Neural cell (in vitro differentiated cells): ENCODE measurements around the gene DLG2. TPM values are rescaled to one million over a fixed set of nuclear protein-coding genes. Genes with fewer than 3 reads are reported as not detected.

Experiments
- H2AFZ ChIP-seq: fragments of 200-600, 300-800 bp; sonication (generic), shearing (Covaris generic); 2 replicates; pipeline ENCODE4 v1.6.0; 2014; ENCODE audit warnings: low read depth, mild to moderate bottlenecking, antibody characterized with exemption, low read length, moderate library complexity
- H3F3A ChIP-seq: fragments of 200-600 bp; shearing (Covaris generic); 2 replicates; pipeline ENCODE4 v1.6.1; 2016; ENCODE audit warnings: mild to moderate bottlenecking, moderate library complexity, mixed read lengths, antibody characterized with exemption, low read length; ENCODE audit not compliant: insufficient read depth, poor library complexity, severe bottlenecking
- H3K27ac ChIP-seq: fragments of 200-600, 300-800 bp; sonication (generic), shearing (Covaris generic); 2 replicates; pipeline ENCODE4 v1.5.1; 2014; ENCODE audit warnings: mild to moderate bottlenecking, low read length, moderate library complexity
- H3K27me3 ChIP-seq: fragments of 300-800, 200-600 bp; sonication (generic), shearing (Covaris generic); 2 replicates; pipeline ENCODE4 v1.6.0; 2014; ENCODE audit warnings: mild to moderate bottlenecking, low read depth, low read length, moderate library complexity; ENCODE audit not compliant: insufficient read depth
- H3K36me3 ChIP-seq: fragments of 300-800, 200-600 bp; sonication (generic), shearing (Covaris generic); 2 replicates; pipeline ENCODE4 v1.5.1; 2014; ENCODE audit warnings: mild to moderate bottlenecking, antibody characterized with exemption, low read length, moderate library complexity; ENCODE audit not compliant: insufficient read depth
- H3K4me2 ChIP-seq: fragments of 300-800, 200-600 bp; sonication (generic), shearing (Covaris generic); 2 replicates; pipeline ENCODE4 v1.6.0; 2014; ENCODE audit warnings: mild to moderate bottlenecking, low read length
- H3K4me3 ChIP-seq: fragments of 300-800, 200-600 bp; sonication (generic), shearing (Covaris generic); 2 replicates; pipeline ENCODE4 v1.5.1; 2014; ENCODE audit warnings: mild to moderate bottlenecking, low read length, moderate library complexity
- H3K79me2 ChIP-seq: fragments of 200-600 bp; shearing (Covaris generic); replicated peaks from 2 replicates; pipeline ENCODE4 v1.6.0; 2014; ENCODE audit warnings: mild to moderate bottlenecking, low read length, moderate library complexity; ENCODE audit not compliant: insufficient read depth
- H3K9ac ChIP-seq: fragments of 300-800, 200-600 bp; sonication (generic), shearing (Covaris generic); 2 replicates; pipeline ENCODE4 v1.6.1; 2016; ENCODE audit warnings: mild to moderate bottlenecking, low read length, mixed read lengths
- H3K9me2 ChIP-seq: fragments of 200-600 bp; shearing (Covaris generic); 2 replicates; pipeline ENCODE4 v1.6.1; 2016; ENCODE audit warnings: mild to moderate bottlenecking, low read length, mixed read lengths; ENCODE audit not compliant: insufficient read depth
- H3K9me3 ChIP-seq: fragments of 200-600, 300-800 bp; sonication (generic), shearing (Covaris generic); 2 replicates; pipeline ENCODE4 v1.6.1; 2016; ENCODE audit warnings: mild to moderate bottlenecking, mixed run types, low read length, moderate library complexity, mixed read lengths
- H4K20me1 ChIP-seq: fragments of 200-600 bp; shearing (Covaris generic); 2 replicates; pipeline ENCODE4 v1.6.1; 2016; ENCODE audit warnings: mild to moderate bottlenecking, mixed run types; ENCODE audit not compliant: insufficient read depth
- EP300 ChIP-seq: fragments of 450-650 bp; conservative IDR thresholded peaks from 2 replicates; pipeline ENCODE4 v1.6.1; 2014; ENCODE audit warnings: antibody characterized with exemption, mild to moderate bottlenecking, moderate library complexity; ENCODE audit not compliant: poor library complexity, severe bottlenecking
- EZH2 ChIP-seq: fragments of 200-600, 300-800 bp; shearing (Covaris generic), sonication (generic); IDR thresholded peaks from 2 replicates; pipeline ENCODE4 v1.6.1; 2014; ENCODE audit warnings: antibody characterized with exemption, low read length, borderline replicate concordance, mild to moderate bottlenecking; ENCODE audit not compliant: insufficient read depth, poor library complexity, severe bottlenecking
- MXI1 ChIP-seq: fragments of 450-650 bp; conservative IDR thresholded peaks from 2 replicates; pipeline ENCODE4 v1.6.1; 2014; ENCODE audit warnings: antibody characterized with exemption, mild to moderate bottlenecking; ENCODE audit not compliant: poor library complexity, severe bottlenecking
- POLR2AphosphoS5 ChIP-seq: IDR thresholded peaks from 2 replicates; pipeline ENCODE4 v1.6.1; 2012
- RAD21 ChIP-seq: fragments of 450-650 bp; conservative IDR thresholded peaks from 2 replicates; pipeline ENCODE4 v1.6.1; 2014; ENCODE audit warnings: antibody characterized with exemption, mild to moderate bottlenecking, moderate library complexity
- SMC3 ChIP-seq: fragments of 450-650 bp; conservative IDR thresholded peaks from 2 replicates; pipeline ENCODE4 v1.6.1; 2014; ENCODE audit warnings: antibody characterized with exemption, mild to moderate bottlenecking, moderate library complexity; ENCODE audit not compliant: poor library complexity
- TAF1 ChIP-seq: IDR thresholded peaks from 2 replicates; pipeline ENCODE4 v1.6.1; 2012; ENCODE audit warnings: low read depth
- polyA plus RNA-seq: library from polyadenylated mRNA; depleted of rRNA; stranded (reverse); fragments of >200 nt; gene quantifications from 2 replicates; pipeline ENCODE4 v1.2.3, GENCODE V29; 2014
- TF ChIP-seq, protein P1 (sequence below): fragments of 450-650 bp; IDR thresholded peaks from 2 replicates; pipeline ENCODE4 v1.5.1; 2014; ENCODE audit warnings: antibody characterized with exemption, mild to moderate bottlenecking, moderate library complexity; ENCODE audit not compliant: poor library complexity, severe bottlenecking
- TF ChIP-seq, protein P2 (sequence below): IDR thresholded peaks from 2 replicates; pipeline ENCODE4 v1.6.1; 2012; ENCODE audit warnings: borderline replicate concordance

Gene DLG2
- polyA plus RNA-seq, 1 donor from 2014 or later = 179 TPM

DNA sequence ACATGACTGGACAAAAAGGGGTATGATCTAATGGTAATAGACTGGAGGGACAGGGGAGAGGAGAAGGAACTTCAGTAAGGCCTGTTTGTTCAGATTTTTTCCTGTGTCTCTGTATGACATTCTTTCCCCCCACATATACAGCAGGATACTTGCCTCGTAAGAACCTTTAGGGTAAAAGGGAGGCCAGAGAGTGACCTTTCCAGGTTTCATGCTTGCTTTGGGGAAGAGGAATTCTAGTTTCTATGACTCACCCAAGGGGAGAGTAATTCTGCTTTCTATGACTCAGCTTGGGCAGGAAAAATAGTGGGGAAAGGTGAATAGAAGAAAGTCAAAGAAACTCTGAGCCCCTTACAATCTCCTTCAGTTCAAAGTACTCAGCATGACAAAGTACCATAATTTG lies 457.0 kb downstream of the DLG2 start:
- H4K20me1 ChIP-seq = no peaks in the 10 kb centered on the region
- no peak overlapping the region for H3K27ac ChIP-seq
- H3K4me3 ChIP-seq = no peak overlapping the region
- H3K79me2 ChIP-seq = no peaks in the 10 kb centered on the region
- H3K9me2 ChIP-seq = no peaks in the 10 kb centered on the region
- no peaks in the 10 kb centered on the region for H3K27me3 ChIP-seq
- no peaks in the 10 kb centered on the region for H3K36me3 ChIP-seq
- H3K9me3 ChIP-seq = no peaks in the 10 kb centered on the region
- H3F3A ChIP-seq = no peaks in the 10 kb centered on the region
- H2AFZ ChIP-seq = no peak overlapping the region
- no peak overlapping the region for H3K9ac ChIP-seq
- TF ChIP-seq EP300 = no peak
- no peak for TF ChIP-seq POLR2AphosphoS5
- TF ChIP-seq, protein P1, sequence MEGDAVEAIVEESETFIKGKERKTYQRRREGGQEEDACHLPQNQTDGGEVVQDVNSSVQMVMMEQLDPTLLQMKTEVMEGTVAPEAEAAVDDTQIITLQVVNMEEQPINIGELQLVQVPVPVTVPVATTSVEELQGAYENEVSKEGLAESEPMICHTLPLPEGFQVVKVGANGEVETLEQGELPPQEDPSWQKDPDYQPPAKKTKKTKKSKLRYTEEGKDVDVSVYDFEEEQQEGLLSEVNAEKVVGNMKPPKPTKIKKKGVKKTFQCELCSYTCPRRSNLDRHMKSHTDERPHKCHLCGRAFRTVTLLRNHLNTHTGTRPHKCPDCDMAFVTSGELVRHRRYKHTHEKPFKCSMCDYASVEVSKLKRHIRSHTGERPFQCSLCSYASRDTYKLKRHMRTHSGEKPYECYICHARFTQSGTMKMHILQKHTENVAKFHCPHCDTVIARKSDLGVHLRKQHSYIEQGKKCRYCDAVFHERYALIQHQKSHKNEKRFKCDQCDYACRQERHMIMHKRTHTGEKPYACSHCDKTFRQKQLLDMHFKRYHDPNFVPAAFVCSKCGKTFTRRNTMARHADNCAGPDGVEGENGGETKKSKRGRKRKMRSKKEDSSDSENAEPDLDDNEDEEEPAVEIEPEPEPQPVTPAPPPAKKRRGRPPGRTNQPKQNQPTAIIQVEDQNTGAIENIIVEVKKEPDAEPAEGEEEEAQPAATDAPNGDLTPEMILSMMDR = no peak
- TF ChIP-seq, protein P2, sequence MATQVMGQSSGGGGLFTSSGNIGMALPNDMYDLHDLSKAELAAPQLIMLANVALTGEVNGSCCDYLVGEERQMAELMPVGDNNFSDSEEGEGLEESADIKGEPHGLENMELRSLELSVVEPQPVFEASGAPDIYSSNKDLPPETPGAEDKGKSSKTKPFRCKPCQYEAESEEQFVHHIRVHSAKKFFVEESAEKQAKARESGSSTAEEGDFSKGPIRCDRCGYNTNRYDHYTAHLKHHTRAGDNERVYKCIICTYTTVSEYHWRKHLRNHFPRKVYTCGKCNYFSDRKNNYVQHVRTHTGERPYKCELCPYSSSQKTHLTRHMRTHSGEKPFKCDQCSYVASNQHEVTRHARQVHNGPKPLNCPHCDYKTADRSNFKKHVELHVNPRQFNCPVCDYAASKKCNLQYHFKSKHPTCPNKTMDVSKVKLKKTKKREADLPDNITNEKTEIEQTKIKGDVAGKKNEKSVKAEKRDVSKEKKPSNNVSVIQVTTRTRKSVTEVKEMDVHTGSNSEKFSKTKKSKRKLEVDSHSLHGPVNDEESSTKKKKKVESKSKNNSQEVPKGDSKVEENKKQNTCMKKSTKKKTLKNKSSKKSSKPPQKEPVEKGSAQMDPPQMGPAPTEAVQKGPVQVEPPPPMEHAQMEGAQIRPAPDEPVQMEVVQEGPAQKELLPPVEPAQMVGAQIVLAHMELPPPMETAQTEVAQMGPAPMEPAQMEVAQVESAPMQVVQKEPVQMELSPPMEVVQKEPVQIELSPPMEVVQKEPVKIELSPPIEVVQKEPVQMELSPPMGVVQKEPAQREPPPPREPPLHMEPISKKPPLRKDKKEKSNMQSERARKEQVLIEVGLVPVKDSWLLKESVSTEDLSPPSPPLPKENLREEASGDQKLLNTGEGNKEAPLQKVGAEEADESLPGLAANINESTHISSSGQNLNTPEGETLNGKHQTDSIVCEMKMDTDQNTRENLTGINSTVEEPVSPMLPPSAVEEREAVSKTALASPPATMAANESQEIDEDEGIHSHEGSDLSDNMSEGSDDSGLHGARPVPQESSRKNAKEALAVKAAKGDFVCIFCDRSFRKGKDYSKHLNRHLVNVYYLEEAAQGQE = no peak
- no peak for TF ChIP-seq RAD21
- no peak for TF ChIP-seq SMC3
- no peak for TF ChIP-seq MXI1
- TF ChIP-seq TAF1 = no peak
- no peak for TF ChIP-seq EZH2
- H3K4me2 ChIP-seq = no peak overlapping the region

DNA sequence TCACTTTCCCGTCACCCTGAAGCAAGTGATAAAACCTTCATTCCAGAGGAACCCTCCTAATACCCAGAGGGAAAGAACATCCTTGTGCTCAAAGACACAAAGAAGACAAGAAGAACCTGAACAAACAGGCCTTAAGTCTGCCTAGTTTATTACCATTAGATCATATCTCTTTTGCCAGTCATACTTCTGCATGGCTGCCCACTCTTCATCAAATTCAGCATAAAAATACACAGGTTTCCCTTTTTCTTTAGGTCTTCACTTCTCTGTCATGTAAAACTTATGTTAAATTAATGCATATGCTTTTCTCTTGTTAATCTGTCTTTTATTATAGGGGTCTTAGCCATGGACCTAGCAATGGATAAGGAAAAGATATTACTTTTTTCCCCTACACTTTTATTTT lies 459.7 kb downstream of the DLG2 start:
- no peaks in the 10 kb centered on the region for H3K36me3 ChIP-seq
- H3F3A ChIP-seq = no peaks in the 10 kb centered on the region
- no peaks in the 10 kb centered on the region for H4K20me1 ChIP-seq
- no peak overlapping the region for H3K9ac ChIP-seq
- no peaks in the 10 kb centered on the region for H3K79me2 ChIP-seq
- H2AFZ ChIP-seq = no peak overlapping the region
- H3K27ac ChIP-seq = no peak overlapping the region
- H3K4me2 ChIP-seq = no peak overlapping the region
- H3K9me2 ChIP-seq = no peaks in the 10 kb centered on the region
- no peaks in the 10 kb centered on the region for H3K9me3 ChIP-seq
- H3K4me3 ChIP-seq = no peak overlapping the region
- H3K27me3 ChIP-seq = no peaks in the 10 kb centered on the region
- TF ChIP-seq EZH2 = no peak
- no peak for TF ChIP-seq RAD21
- TF ChIP-seq, protein P2 = no peak
- no peak for TF ChIP-seq MXI1
